Measurements from ENCODE around the gene USP22.

The USP22 gene

DNA sequence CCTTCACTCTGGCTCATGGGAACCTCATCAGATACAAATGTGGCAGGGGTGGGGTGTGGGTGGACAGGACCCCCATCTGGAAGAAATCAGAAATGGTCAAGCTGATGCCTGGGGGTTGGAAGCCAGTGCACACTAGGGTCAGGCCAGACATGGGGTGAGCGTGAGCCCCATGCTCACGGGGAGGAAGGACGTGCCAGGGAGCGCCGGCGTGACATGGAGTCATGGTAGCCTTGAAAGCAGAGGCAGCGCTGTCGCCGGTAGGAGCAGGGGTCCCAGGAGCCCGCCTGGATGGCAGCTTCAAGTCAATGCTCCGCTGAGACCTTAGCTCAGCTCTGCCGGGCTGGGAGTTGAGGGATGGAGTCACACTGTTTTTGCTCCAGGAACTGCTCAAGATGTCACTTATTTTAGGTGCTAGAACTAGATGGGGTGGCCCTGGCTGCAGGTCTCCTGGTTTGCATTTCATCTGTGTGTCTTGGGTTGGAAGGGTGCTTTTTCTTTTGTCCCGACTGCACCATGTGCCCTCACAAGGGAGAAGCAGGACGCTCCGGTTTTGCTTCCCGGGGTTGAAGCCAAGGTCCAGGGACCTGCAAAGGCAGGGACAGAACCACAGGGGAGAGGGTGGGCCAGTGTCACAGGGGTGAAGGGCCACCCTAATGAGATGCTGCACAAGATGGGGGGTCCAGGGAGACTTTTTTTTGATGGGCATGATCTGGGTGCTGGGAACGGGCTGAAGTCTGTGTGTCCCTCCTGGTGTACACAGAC lies 51.4 kb downstream of the USP22 start:
- no peak for DNase-seq (ENCODE audit: low read depth, low spot score)
- ChIA-PET POLR2A (no interaction called here), CTCF (interaction anchor here (1.0 to 1.8 kb wide), 2 partner anchors 188 to 190 kb away, joined by 3 to 7 read pairs; no protein-coding TSS in a partner anchor)
- TF ChIP-seq, protein P1, sequence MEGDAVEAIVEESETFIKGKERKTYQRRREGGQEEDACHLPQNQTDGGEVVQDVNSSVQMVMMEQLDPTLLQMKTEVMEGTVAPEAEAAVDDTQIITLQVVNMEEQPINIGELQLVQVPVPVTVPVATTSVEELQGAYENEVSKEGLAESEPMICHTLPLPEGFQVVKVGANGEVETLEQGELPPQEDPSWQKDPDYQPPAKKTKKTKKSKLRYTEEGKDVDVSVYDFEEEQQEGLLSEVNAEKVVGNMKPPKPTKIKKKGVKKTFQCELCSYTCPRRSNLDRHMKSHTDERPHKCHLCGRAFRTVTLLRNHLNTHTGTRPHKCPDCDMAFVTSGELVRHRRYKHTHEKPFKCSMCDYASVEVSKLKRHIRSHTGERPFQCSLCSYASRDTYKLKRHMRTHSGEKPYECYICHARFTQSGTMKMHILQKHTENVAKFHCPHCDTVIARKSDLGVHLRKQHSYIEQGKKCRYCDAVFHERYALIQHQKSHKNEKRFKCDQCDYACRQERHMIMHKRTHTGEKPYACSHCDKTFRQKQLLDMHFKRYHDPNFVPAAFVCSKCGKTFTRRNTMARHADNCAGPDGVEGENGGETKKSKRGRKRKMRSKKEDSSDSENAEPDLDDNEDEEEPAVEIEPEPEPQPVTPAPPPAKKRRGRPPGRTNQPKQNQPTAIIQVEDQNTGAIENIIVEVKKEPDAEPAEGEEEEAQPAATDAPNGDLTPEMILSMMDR (IDR thresholded peaks at IDR 0.05; ENCODE audit: insufficient read depth, low read length, missing control alignments), result no peak
- no peak overlapping the region for H3K4me3 ChIP-seq (ENCODE audit: low read depth, low read length)

DNA sequence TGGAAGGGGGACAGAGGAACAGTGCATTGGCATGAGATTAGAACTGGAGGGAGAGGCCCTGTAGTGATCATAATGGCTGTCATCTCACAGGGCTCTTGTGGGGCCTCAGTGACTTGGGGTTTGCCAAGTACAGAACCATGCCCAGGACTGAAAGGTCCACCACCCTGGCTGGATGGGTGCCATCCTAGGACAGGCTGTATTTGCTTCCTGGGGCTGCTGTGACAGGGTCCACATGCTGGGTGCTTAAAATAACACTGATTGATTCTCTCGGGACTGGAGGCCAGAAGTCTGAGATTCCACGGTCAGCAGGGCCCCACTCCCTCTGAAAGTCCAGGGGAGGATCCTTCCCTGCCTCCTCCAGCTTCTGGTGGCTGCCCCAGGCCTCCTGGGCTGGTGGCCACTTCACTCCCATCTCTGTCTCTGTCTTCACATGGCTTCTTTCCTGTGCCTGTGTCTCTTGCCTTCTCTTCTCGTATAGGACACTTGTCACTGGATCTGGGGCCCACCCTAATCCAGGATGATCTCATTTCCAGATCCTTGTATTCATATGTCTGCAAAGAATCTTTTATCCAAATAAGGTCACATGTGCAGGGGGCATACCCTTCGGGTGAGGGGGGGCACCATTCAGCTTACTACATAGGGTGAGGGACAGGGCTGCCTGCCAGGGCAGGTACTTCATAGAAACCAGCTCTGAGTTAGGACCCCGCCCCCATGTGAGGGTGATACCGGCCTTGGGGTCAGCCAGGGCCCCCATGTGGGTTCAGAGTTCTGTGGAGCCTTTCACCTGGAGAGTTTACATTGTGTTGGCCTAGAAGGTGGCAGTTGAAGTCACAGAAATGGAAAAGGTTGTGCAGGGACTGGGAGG lies 52.6 kb downstream of the USP22 start:
- TF ChIP-seq, protein P1 (IDR thresholded peaks at IDR 0.05; ENCODE audit: insufficient read depth, low read length, missing control alignments), result no peak
- CTCF ChIA-PET, result interaction anchor here (1.8 kb wide), 1 partner anchor 189 kb away, joined by 7 read pairs; no protein-coding TSS in a partner anchor
- no peak for DNase-seq (ENCODE audit: low read depth, low spot score)
- no peak overlapping the region for H3K4me3 ChIP-seq (ENCODE audit: low read depth, low read length)
- POLR2A ChIA-PET, result no interaction called here

DNA sequence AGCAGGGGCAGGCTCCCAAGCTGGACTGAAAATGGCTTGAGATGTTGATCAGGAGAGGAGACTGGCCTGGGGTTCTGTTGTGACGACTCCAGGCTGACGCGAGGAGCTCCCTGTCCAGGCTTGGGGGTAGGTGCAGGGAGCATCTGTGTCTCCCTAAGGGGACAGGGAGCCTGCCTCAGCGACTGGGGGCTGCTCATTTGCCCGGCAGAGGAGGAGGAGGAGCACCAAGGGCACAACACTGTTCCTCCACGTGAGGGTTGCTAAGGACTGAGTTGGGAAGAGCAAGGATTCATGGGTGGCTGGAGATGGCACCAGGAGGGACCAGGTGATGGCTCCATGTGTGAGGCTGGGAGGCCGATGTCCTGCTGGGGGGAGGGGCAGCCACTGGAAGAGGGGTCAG lies 53.3 kb downstream of the USP22 start:
- POLR2A ChIA-PET, result no interaction called here
- no peak overlapping the region for H3K4me3 ChIP-seq (ENCODE audit: low read depth, low read length)
- CTCF ChIA-PET, result no interaction called here
- TF ChIP-seq, protein P1 (IDR thresholded peaks at IDR 0.05; ENCODE audit: insufficient read depth, low read length, missing control alignments), result no peak
- DNase-seq (ENCODE audit: low read depth, low spot score), result no peak

DNA sequence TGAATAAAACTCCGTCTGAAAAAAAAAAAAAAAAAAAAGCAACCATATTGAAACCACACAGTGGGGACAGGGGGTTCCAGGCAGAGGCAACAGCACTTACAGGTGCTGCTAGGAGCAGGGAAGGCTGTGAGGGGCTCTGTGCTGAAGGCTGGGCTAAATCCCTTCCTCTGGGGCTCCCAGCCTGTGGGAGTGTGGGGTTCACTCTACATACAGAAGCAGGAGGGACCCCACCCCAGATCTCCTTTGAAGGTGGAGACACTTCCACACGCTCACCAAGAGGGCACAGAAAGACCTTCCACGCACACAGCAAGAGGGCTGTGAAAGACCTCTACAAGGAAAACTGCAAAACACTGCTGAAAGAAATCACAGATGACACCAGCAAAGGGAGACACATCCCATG lies 53.9 kb downstream of the USP22 start:
- no peak overlapping the region for H3K4me3 ChIP-seq (ENCODE audit: low read depth, low read length)
- TF ChIP-seq, protein P1 (IDR thresholded peaks at IDR 0.05; ENCODE audit: insufficient read depth, low read length, missing control alignments), result no peak
- POLR2A ChIA-PET, result no interaction called here
- DNase-seq (ENCODE audit: low read depth, low spot score), result no peak
- CTCF ChIA-PET, result no interaction called here

DNA sequence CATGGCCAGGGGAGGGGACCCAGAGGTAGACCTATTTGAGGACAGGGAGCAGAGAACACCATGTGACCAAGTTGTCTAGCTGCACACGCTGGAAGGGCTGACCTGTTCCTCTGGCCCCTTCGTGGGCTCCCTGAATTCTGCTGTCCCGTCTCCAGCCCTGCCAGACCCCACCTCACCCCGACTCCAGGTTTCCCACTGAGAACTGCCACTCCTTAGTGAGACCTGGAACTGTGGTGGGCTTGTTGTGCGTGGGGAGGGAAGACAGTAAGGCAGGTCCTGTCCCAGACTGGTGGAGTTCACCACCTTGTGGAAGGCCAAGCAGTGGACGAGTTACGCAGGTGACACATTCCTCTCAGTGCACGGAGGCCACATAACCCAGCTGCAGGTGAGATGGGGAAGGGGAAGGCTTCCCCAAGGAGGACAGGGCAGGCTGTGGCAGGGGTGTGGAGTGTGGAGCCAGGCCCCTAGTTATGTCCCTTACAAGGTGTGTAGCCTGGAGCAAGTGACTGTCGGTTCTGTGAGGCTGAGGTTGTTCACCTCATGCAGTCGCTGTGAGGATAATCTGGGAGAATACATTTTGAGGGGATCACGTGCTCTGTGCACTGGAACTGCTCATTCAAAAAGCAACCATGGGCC lies 54.7 kb downstream of the USP22 start:
- H3K4me3 ChIP-seq (ENCODE audit: low read depth, low read length), result no peak overlapping the region
- TF ChIP-seq, protein P1 (IDR thresholded peaks at IDR 0.05; ENCODE audit: insufficient read depth, low read length, missing control alignments), result no peak
- ChIA-PET POLR2A (no interaction called here), CTCF (no interaction called here)
- DNase-seq (ENCODE audit: low read depth, low spot score), result no peak

DNA sequence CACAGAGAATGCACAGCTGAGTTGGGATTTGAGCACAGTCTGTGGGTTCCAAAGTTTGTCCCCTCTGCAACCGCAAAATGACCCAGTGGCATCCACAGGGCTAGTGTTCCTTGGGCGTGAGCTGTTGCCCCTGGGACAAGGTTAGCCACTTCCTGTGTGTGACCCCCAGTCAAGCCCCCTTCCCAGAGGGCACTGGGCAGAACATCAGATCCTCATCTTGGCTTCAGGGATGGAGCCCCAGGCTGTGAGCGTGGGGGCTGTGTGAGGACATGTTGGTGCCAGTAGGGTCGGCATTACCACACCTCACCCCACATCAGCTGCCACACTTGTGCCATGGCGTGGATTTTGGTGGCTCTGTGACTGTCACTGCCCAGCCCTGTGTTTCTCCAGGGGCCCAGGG lies 55.3 kb downstream of the USP22 start:
- DNase-seq (ENCODE audit: low read depth, low spot score), result no peak
- ChIA-PET CTCF (no interaction called here), POLR2A (no interaction called here)
- TF ChIP-seq, protein P1 (IDR thresholded peaks at IDR 0.05; ENCODE audit: insufficient read depth, low read length, missing control alignments), result no peak
- no peak overlapping the region for H3K4me3 ChIP-seq (ENCODE audit: low read depth, low read length)
